Neural progenitor cell (in vitro differentiated cells): ENCODE results near the gene SEMA4A. TPM values are rescaled to one million over a fixed set of nuclear protein-coding genes. Genes with fewer than 3 reads are reported as not detected.
A peak's percentile ranks its signal among the peaks of the same experiment; 100 is the strongest.

Source experiments
- DNase-seq: peaks from one replicate; pipeline ENCODE4 v3.0.0-alpha.2; 2016; ENCODE audit warnings: low spot score
- H2AFZ ChIP-seq: fragments of 200-600 bp; sonication (generic); replicated peaks from 2 replicates; pipeline ENCODE4 v1.6.1; 2016; ENCODE audit warnings: antibody characterized with exemption
- H3F3A ChIP-seq: fragments of 200-600 bp; sonication (generic); 2 replicates; pipeline ENCODE4 v1.6.1; 2016; ENCODE audit warnings: antibody characterized with exemption, low read depth
- H3K27ac ChIP-seq: fragments of 200-600 bp; sonication (generic); 2 replicates; pipeline ENCODE4 v1.5.1; 2016; ENCODE audit warnings: mild to moderate bottlenecking
- H3K27me3 ChIP-seq: fragments of 200-600 bp; sonication (generic); 2 replicates; pipeline ENCODE4 v1.6.1; 2016; ENCODE audit warnings: mild to moderate bottlenecking, moderate library complexity
- H3K36me3 ChIP-seq: fragments of 200-600 bp; sonication (generic); 2 replicates; pipeline ENCODE4 v1.5.1; 2016
- H3K4me1 ChIP-seq: fragments of 200-600 bp; sonication (generic); 2 replicates; pipeline ENCODE4 v1.6.1; 2016; ENCODE audit warnings: mixed run types
- H3K4me2 ChIP-seq: fragments of 200-600 bp; sonication (generic); 2 replicates; pipeline ENCODE4 v1.6.1; 2016
- H3K4me3 ChIP-seq: fragments of 200-600 bp; sonication (generic); 2 replicates; pipeline ENCODE4 v1.5.1; 2016
- H3K79me2 ChIP-seq: fragments of 200-600 bp; sonication (generic); 2 replicates; pipeline ENCODE4 v1.6.1; 2016; ENCODE audit warnings: low read depth
- H3K9ac ChIP-seq: fragments of 200-600 bp; sonication (generic); 2 replicates; pipeline ENCODE4 v1.6.1; 2016
- H3K9me3 ChIP-seq: fragments of 200-600 bp; sonication (generic); 2 replicates; pipeline ENCODE4 v1.5.1; 2016; ENCODE audit warnings: low read depth
- H4K20me1 ChIP-seq: fragments of 200-600 bp; sonication (generic); 2 replicates; pipeline ENCODE4 v1.6.1; 2016; ENCODE audit warnings: low read depth
- H3K27ac Mint-ChIP-seq: 3 replicates; pipeline ENCODE4 v1.8.0; 2021; ENCODE audit warnings: mixed read lengths
- H3K27me3 Mint-ChIP-seq: 2 replicates; pipeline ENCODE4 v1.8.0; 2022; ENCODE audit warnings: low read depth, mild to moderate bottlenecking, inconsistent platforms, moderate library complexity, mixed read lengths; ENCODE audit not compliant: insufficient read depth
- H3K36me3 Mint-ChIP-seq: 3 replicates; pipeline ENCODE4 v1.8.0; 2021; ENCODE audit warnings: mixed read lengths
- H3K4me1 Mint-ChIP-seq: 3 replicates; pipeline ENCODE4 v1.8.0; 2021; ENCODE audit warnings: mixed read lengths
- H3K4me3 Mint-ChIP-seq: 3 replicates; pipeline ENCODE4 v1.8.0; 2021; ENCODE audit warnings: mild to moderate bottlenecking, moderate library complexity, mixed read lengths
- H3K9me3 Mint-ChIP-seq: 3 replicates; pipeline ENCODE4 v1.8.0; 2020; ENCODE audit warnings: mixed read lengths
- EZH2 ChIP-seq: fragments of 200-600 bp; sonication (generic); IDR thresholded peaks from 2 replicates; pipeline ENCODE4 v1.6.1; 2017; ENCODE audit warnings: antibody characterized with exemption, mild to moderate bottlenecking, moderate library complexity
- EZH2phosphoT487 ChIP-seq: fragments of 200-600 bp; sonication (generic); IDR thresholded peaks from 2 replicates; pipeline ENCODE4 v1.6.1; 2017; ENCODE audit warnings: antibody characterized with exemption
- total RNA-seq: library from RNA; depleted of rRNA; stranded (reverse); fragments of >200 nt; gene quantifications from 2 replicates; pipeline ENCODE4 v1.2.3, GENCODE V29; 2015; ENCODE audit warnings: low replicate concordance
- TF ChIP-seq, protein P1 (sequence below): fragments of 200-600 bp; sonication (generic); IDR thresholded peaks from 2 replicates; pipeline ENCODE4 v1.5.1; 2017; ENCODE audit warnings: antibody characterized with exemption, mild to moderate bottlenecking

Gene SEMA4A
- total RNA-seq, 1 donor from 2014 or later = 0.69 TPM

- H4K20me1 ChIP-seq = no peaks in the 10 kb centered on the region
- peaks cover 2% of the 10 kb centered on the region for H3K9me3 Mint-ChIP-seq
- H3K9ac ChIP-seq = no peak overlapping the region
- H3K4me2 ChIP-seq = no peak overlapping the region
- H3K27me3 ChIP-seq = peaks cover 7% of the 10 kb centered on the region
- peaks cover 35% of the 10 kb centered on the region for H3K4me1 Mint-ChIP-seq
- no peak overlapping the region for H3K4me3 ChIP-seq
- no peak overlapping the region for H2AFZ ChIP-seq
- H3K27me3 Mint-ChIP-seq = peaks cover 10% of the 10 kb centered on the region
- TF ChIP-seq EZH2 = no peak
- no peak for TF ChIP-seq EZH2phosphoT487
- TF ChIP-seq, protein P1, sequence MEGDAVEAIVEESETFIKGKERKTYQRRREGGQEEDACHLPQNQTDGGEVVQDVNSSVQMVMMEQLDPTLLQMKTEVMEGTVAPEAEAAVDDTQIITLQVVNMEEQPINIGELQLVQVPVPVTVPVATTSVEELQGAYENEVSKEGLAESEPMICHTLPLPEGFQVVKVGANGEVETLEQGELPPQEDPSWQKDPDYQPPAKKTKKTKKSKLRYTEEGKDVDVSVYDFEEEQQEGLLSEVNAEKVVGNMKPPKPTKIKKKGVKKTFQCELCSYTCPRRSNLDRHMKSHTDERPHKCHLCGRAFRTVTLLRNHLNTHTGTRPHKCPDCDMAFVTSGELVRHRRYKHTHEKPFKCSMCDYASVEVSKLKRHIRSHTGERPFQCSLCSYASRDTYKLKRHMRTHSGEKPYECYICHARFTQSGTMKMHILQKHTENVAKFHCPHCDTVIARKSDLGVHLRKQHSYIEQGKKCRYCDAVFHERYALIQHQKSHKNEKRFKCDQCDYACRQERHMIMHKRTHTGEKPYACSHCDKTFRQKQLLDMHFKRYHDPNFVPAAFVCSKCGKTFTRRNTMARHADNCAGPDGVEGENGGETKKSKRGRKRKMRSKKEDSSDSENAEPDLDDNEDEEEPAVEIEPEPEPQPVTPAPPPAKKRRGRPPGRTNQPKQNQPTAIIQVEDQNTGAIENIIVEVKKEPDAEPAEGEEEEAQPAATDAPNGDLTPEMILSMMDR = no peak
- no peaks in the 10 kb centered on the region for H3K36me3 ChIP-seq
- H3F3A ChIP-seq = peaks cover 8% of the 10 kb centered on the region
- peaks cover 2% of the 10 kb centered on the region for H3K36me3 Mint-ChIP-seq
- no peaks in the 10 kb centered on the region for H3K9me3 ChIP-seq
- DNase-seq = no peak
- H3K4me3 Mint-ChIP-seq = peak overlapping the region; percentile 21
- peaks cover 5% of the 10 kb centered on the region for H3K4me1 ChIP-seq
- peak overlapping the region; percentile 63 for H3K27ac Mint-ChIP-seq
- no peak overlapping the region for H3K27ac ChIP-seq
- H3K79me2 ChIP-seq = no peaks in the 10 kb centered on the region
These were observed 9.1 kb downstream of the SEMA4A start for GRCh38 chr1:156162430-156163037.

GRCh38 chr1:156163712-156164111 is 10.3 kb downstream of the SEMA4A start:
- Mint-ChIP-seq H3K9me3 (peaks cover 2% of the 10 kb centered on the region), H3K4me1 (peaks cover 30% of the 10 kb centered on the region), H3K27me3 (peaks cover 4% of the 10 kb centered on the region), H3K27ac (no peak overlapping the region), H3K36me3 (peaks cover 3% of the 10 kb centered on the region), H3K4me3 (no peak overlapping the region)
- H3K27ac ChIP-seq = no peak overlapping the region
- H3K4me1 ChIP-seq = peaks cover 5% of the 10 kb centered on the region
- no peaks in the 10 kb centered on the region for H3K79me2 ChIP-seq
- H3K36me3 ChIP-seq = no peaks in the 10 kb centered on the region
- H3K27me3 ChIP-seq = peaks cover 7% of the 10 kb centered on the region
- H3K9ac ChIP-seq = no peak overlapping the region
- peaks cover 8% of the 10 kb centered on the region for H3F3A ChIP-seq
- no peak overlapping the region for H3K4me3 ChIP-seq
- H4K20me1 ChIP-seq = no peaks in the 10 kb centered on the region
- no peak for DNase-seq
- no peak overlapping the region for H3K4me2 ChIP-seq
- no peak overlapping the region for H2AFZ ChIP-seq
- no peak for TF ChIP-seq EZH2
- H3K9me3 ChIP-seq = no peaks in the 10 kb centered on the region

DNA sequence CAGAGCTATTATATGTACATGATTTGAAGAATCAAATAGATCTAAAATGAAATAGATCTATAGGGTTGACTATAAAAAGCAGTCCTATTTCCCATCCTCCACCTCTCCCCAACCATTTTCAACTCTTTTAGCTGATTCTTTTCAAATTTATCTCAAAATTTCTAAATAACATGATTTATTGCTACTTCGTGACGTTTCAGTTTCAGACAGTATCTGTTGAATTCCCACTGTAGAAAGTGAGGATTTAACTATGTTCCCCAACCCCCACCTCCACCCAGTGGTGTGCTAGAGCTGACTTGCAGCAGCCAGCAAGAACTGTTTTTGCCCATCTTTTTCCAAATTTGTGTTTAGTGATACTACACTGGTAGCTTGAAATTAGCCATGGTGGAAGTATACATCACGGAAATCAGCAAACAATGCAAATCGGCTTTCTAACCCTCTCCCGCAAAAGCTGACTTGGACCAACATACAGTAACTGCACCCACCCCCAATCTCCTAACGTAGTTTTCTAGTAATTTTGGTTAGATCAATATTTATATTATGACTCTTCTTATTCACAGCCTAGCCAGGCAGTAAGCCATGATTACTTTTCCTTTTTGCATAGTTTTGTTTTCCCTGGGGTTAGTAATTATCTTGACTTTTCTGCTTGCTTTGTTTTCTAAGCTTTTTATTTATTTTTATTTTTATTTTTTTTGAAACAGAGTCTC is 10.9 kb downstream of the SEMA4A start:
- Histone ChIP-seq H3F3A (peaks cover 8% of the 10 kb centered on the region), H3K9me3 (no peaks in the 10 kb centered on the region), H3K27ac (no peak overlapping the region), H3K27me3 (peaks cover 7% of the 10 kb centered on the region), H3K36me3 (no peaks in the 10 kb centered on the region), H3K9ac (no peak overlapping the region), H2AFZ (no peak overlapping the region), H3K4me2 (no peak overlapping the region), H3K4me3 (no peak overlapping the region), H3K4me1 (peaks cover 5% of the 10 kb centered on the region), H3K79me2 (no peaks in the 10 kb centered on the region), H4K20me1 (no peaks in the 10 kb centered on the region)
- H3K27me3 Mint-ChIP-seq = peaks cover 3% of the 10 kb centered on the region
- H3K9me3 Mint-ChIP-seq = peaks cover 2% of the 10 kb centered on the region
- peaks cover 26% of the 10 kb centered on the region for H3K4me1 Mint-ChIP-seq
- DNase-seq = no peak
- TF ChIP-seq, protein P1 = no peak
- TF ChIP-seq EZH2phosphoT487 (no peak), EZH2 (no peak)
- no peak overlapping the region for H3K27ac Mint-ChIP-seq
- H3K4me3 Mint-ChIP-seq = no peak overlapping the region
- H3K36me3 Mint-ChIP-seq = peaks cover 3% of the 10 kb centered on the region

DNA sequence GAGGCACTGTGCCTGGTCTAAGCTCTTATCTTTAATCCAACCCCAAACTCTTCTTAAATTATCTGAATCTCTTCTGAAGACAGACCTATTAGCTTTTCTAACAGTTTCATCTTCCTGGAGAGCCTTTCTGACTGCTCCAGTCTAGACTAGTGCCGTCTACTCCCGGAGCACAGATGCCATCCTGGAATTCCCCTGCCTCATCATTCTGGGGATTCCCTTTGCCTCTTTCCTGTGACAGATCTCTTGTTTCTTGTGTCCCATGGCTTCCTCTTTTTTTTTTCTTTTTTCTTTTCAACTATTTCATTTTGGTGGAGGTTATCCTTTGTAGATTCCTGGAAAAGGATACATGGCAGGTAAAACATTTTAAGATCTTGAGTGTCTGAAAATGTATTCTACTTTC is 11.7 kb downstream of the SEMA4A start:
- Histone ChIP-seq H3K27ac (no peak overlapping the region), H2AFZ (no peak overlapping the region), H3K79me2 (no peaks in the 10 kb centered on the region), H3K4me1 (peaks cover 5% of the 10 kb centered on the region), H3K4me2 (no peak overlapping the region), H3K9me3 (no peaks in the 10 kb centered on the region), H3F3A (peaks cover 7% of the 10 kb centered on the region), H3K27me3 (peaks cover 3% of the 10 kb centered on the region), H3K36me3 (no peaks in the 10 kb centered on the region), H3K9ac (no peak overlapping the region), H4K20me1 (no peaks in the 10 kb centered on the region), H3K4me3 (no peak overlapping the region)
- Mint-ChIP-seq H3K36me3 (peaks cover 3% of the 10 kb centered on the region), H3K4me1 (peaks cover 22% of the 10 kb centered on the region), H3K27ac (no peak overlapping the region), H3K27me3 (peaks cover 3% of the 10 kb centered on the region), H3K9me3 (peaks cover 2% of the 10 kb centered on the region), H3K4me3 (no peak overlapping the region)
- no peak for DNase-seq
- TF ChIP-seq, protein P1 = no peak
- TF ChIP-seq EZH2 (no peak), EZH2phosphoT487 (no peak)
